Right atrium auricular region (tissue), 2 donors: ENCODE results near the gene KIF18B. TPM values are rescaled to one million over a fixed set of nuclear protein-coding genes. Genes with fewer than 3 reads are reported as not detected.

Experiments
- DNase-seq: peaks from one replicate; pipeline ENCODE4 v3.0.0-alpha.2; 2019; ENCODE audit warnings: low spot score
- H3K27ac ChIP-seq, 2 donors: fragments of 200-600 bp; sonication (generic); 1 replicate in 1 of 2; 2 replicates in 1 of 2; pipeline ENCODE4 v1.5.1; 2016 to 2019
- H3K27me3 ChIP-seq, 2 donors: fragments of 200-600 bp; sonication (generic); one replicate each; pipeline versions ENCODE4 v1.5.1 to v1.6.0; 2017 to 2019
- H3K36me3 ChIP-seq: fragments of 200-600 bp; sonication (generic); one replicate; pipeline ENCODE4 v1.5.1; 2016
- H3K4me1 ChIP-seq, 2 donors: fragments of 200-600 bp; sonication (generic); one replicate each; pipeline versions ENCODE4 v1.5.1 to v1.6.0; 2017 to 2019
- H3K4me3 ChIP-seq, 2 donors: fragments of 200-600 bp; sonication (generic); 1 replicate in 1 of 2; 2 replicates in 1 of 2; pipeline ENCODE4 v1.5.1; 2017 to 2019; ENCODE audit warnings: mild to moderate bottlenecking in 1 of 2, moderate library complexity in 1 of 2
- H3K9me3 ChIP-seq, 2 donors: fragments of 200-600 bp; sonication (generic); one replicate each; pipeline ENCODE4 v1.5.1; 2019
- CTCF ChIP-seq, 2 donors: fragments of 200-600 bp; sonication (generic); IDR thresholded peaks; one replicate each; pipeline ENCODE4 v1.5.1; 2019; ENCODE audit warnings: antibody characterized with exemption in 2 of 2
- total RNA-seq, 2 donors: library from RNA; depleted of rRNA; stranded (reverse); fragments of >200 nt; gene quantifications; one replicate each; pipeline ENCODE4 v1.1.0, GENCODE V29; 2016

KIF18B gene
- total RNA-seq, 2 donors from 2014 or later: 0.12 to 0.44 TPM

- no peaks in the 10 kb centered on the region for H3K36me3 ChIP-seq
- H3K4me3 ChIP-seq: no peak overlapping the region
- no peaks in the 10 kb centered on the region for H3K27me3 ChIP-seq
- no peak for TF ChIP-seq CTCF (IDR thresholded peaks at IDR 0.05)
- H3K4me1 ChIP-seq: no peaks in the 10 kb centered on the region
- H3K9me3 ChIP-seq: no peaks in the 10 kb centered on the region
- DNase-seq: no peak
- no peak overlapping the region for H3K27ac ChIP-seq
Observed at GRCh38 chr17:44989552-44990138, 42.1 kb upstream of the KIF18B start.

- Histone ChIP-seq H3K4me3 (no peak overlapping the region), H3K27me3 (no peaks in the 10 kb centered on the region), H3K36me3 (no peaks in the 10 kb centered on the region), H3K4me1 (peaks cover 0 to 1% of the 10 kb centered on the region in 2 donors), H3K9me3 (no peaks in the 10 kb centered on the region), H3K27ac (no peak overlapping the region)
- TF ChIP-seq CTCF (IDR thresholded peaks at IDR 0.05): no peak
- DNase-seq: no peak
Observed at GRCh38 chr17:44988044-44988942, 40.7 kb upstream of the KIF18B start.

- no peak for TF ChIP-seq CTCF (IDR thresholded peaks at IDR 0.05)
- DNase-seq: no peak
- Histone ChIP-seq H3K36me3 (no peaks in the 10 kb centered on the region), H3K27ac (peak overlapping the region; percentile 32 to 46), H3K27me3 (no peaks in the 10 kb centered on the region), H3K4me3 (no peak overlapping the region), H3K9me3 (no peaks in the 10 kb centered on the region), H3K4me1 (peaks cover 0 to 33% of the 10 kb centered on the region in 2 donors)
Observed at GRCh38 chr17:44983563-44983962, 36.0 kb upstream of the KIF18B start.

- no peak overlapping the region for H3K27ac ChIP-seq
- H3K4me3 ChIP-seq: no peak overlapping the region
- DNase-seq: no peak
- H3K27me3 ChIP-seq: no peaks in the 10 kb centered on the region
- H3K36me3 ChIP-seq: no peaks in the 10 kb centered on the region
- no peak for TF ChIP-seq CTCF (IDR thresholded peaks at IDR 0.05)
- no peaks in the 10 kb centered on the region for H3K9me3 ChIP-seq
- peaks cover 0 to 46% of the 10 kb centered on the region in 2 donors for H3K4me1 ChIP-seq
Observed at GRCh38 chr17:44982113-44982702, 34.6 kb upstream of the KIF18B start.

- H3K9me3 ChIP-seq: no peaks in the 10 kb centered on the region
- H3K4me1 ChIP-seq: peaks cover 0 to 49% of the 10 kb centered on the region in 2 donors
- no peaks in the 10 kb centered on the region for H3K27me3 ChIP-seq
- no peaks in the 10 kb centered on the region for H3K36me3 ChIP-seq
- DNase-seq: no peak
- H3K27ac ChIP-seq: peak overlapping the region; percentile 56 to 68
- no peak overlapping the region for H3K4me3 ChIP-seq
- no peak for TF ChIP-seq CTCF (IDR thresholded peaks at IDR 0.05)
Observed at GRCh38 chr17:44981221-44981968, 33.8 kb upstream of the KIF18B start.
